Peyer's patch (tissue), 4 donors: Measurements from ENCODE around the gene LAMB1.

Experiments used
- CTCF ChIP-seq, 6 experiments: fragments of 450-650 bp in 4 of 6; fragments of 200-600 bp in 2 of 6; sonication (generic) in 1 of 6; IDR thresholded peaks; one replicate each; pipeline ENCODE4 v1.5.1; 2017 to 2019; ENCODE audit warnings: antibody characterized with exemption in 6 of 6, mild to moderate bottlenecking in 3 of 6, moderate library complexity in 1 of 6
- POLR2A ChIP-seq, 2 donors: fragments of 450-650 bp; IDR thresholded peaks; one replicate each; pipeline ENCODE4 v1.5.1; 2017; ENCODE audit warnings: antibody characterized with exemption in 2 of 2, mild to moderate bottlenecking in 2 of 2, moderate library complexity in 2 of 2

DNA sequence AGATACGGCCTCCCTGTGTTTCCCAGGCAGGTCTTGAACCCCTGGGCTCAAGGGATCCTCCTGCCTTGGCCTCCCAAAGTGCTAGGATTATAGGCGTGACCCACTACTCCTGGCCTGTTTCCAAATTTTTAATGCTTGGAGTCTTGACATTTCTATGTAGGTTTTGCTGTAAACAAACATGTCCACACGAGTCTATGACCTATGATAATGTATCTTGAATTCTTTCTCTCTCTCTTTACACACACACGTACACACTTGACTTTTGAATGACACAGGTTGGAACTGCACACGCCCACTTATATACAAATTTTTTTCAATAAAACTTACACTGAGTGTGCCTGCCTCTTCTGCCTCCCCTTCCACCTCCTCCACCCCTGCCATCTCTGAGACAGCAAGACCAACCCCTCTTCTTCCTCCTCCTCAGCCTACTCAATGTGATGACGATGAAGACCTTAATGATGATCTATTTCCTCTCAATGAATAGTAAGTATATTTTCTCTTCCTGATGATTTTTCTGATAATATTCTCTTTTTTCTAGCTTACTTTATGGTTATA, 44.1 kb upstream of the LAMB1 start:
- TF ChIP-seq CTCF (IDR thresholded peaks at IDR 0.05), result no peak
- no peak for TF ChIP-seq POLR2A (IDR thresholded peaks at IDR 0.05)
